HEK293T (cell line): ENCODE data around the gene TLE3.
"Not testable (repeated sequence)": the region's sequence is repeated elsewhere in the genome, so short reads cannot be mapped to it uniquely, and the experiment has no call there.

Experiments used
- ARNT ChIP-seq: fragments of 450-650 bp; IDR thresholded peaks from 2 replicates; pipeline ENCODE4 v1.6.1; 2017; ENCODE audit warnings: mild to moderate bottlenecking
- SUZ12 ChIP-seq: fragments of 450-650 bp; IDR thresholded peaks from 2 replicates; pipeline ENCODE4 v1.6.1; 2016; ENCODE audit warnings: mild to moderate bottlenecking
- ZNF384 ChIP-seq: fragments of 450-650 bp; IDR thresholded peaks from 2 replicates; pipeline ENCODE4 v1.6.1; 2016

GRCh38 chr15:70112572-70113303 is 15.0 kb upstream of the TLE3 start:
- not testable (repeated sequence) for TF ChIP-seq ARNT, ZNF384, SUZ12
